ENCODE measurements around the gene GMDS. TPM values are rescaled to one million over a fixed set of nuclear protein-coding genes. Genes with fewer than 3 reads are reported as not detected.

The GMDS gene
- total and polyA plus RNA-seq, 2 of the 8 experiments (the other 6 are each of a cell fraction or from before 2014, with no cell fraction given) = 16.8 to 50.0 TPM

DNA sequence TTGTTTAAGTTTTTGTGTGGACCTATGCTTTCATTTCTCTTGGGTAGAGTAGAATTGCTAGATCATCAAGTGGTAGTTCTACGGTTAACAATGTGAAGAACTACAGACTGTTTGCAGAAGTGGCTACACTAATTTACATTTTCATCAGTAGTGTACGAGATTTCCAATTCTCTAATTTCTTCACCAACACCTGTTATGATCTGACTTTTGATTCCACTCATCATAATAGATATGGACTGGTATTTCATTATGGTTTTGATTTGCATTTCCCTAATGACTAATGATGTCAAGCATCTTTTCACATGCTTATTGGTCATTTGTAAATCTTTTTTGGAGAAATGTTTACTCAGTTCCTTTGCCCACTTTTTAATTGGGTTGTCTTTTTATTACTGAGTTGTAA, 244.4 kb downstream of the GMDS start:
- no peak overlapping the region for H3K9ac ChIP-seq (replicated peaks in 1 of 4; ENCODE audit: extremely low read depth in 1 of 4, low read depth in 3 of 4, low read length in 3 of 4)
- no peaks in the 10 kb centered on the region for H3K27me3 ChIP-seq (replicated peaks in 1 of 4; ENCODE audit: control insufficient read depth in 3 of 4, extremely low read depth in 1 of 4, insufficient read depth in 3 of 4, low read length in 3 of 4)
- H4K20me1 ChIP-seq (replicated peaks in 1 of 2; ENCODE audit: control insufficient read depth in 1 of 2, insufficient read depth in 2 of 2, low read length in 2 of 2) = no peaks in the 10 kb centered on the region
- H3K23me2 ChIP-seq (ENCODE audit: low read depth, low read length) = no peaks in the 10 kb centered on the region
- H3K23ac ChIP-seq (ENCODE audit: insufficient read length) = no peak overlapping the region
- H2AFZ ChIP-seq (ENCODE audit: low read length) = no peak overlapping the region
- H4K8ac ChIP-seq (ENCODE audit: extremely low read depth, insufficient read depth, low read length) = no peak overlapping the region
- no peak overlapping the region for H2BK12ac ChIP-seq (ENCODE audit: low read depth, low read length)
- FAIRE-seq (no peak), DNase-seq (ENCODE audit: low read depth in 1 of 2, low spot score in 2 of 2) (no peak)
- H3K79me1 ChIP-seq (ENCODE audit: low read depth, low read length) = no peaks in the 10 kb centered on the region
- POLR2A ChIA-PET (ENCODE audit: partially characterized antibody) = no interaction called here
- no peak overlapping the region for H2BK20ac ChIP-seq (ENCODE audit: low read length)
- H3K79me2 ChIP-seq (ENCODE audit: control insufficient read depth in 1 of 2, insufficient read depth in 2 of 2, low read length in 2 of 2) = no peaks in the 10 kb centered on the region
- H3K27ac ChIP-seq (ENCODE audit: low read depth, low read length) = no peak overlapping the region
- H3K4me2 ChIP-seq (ENCODE audit: insufficient read depth in 1 of 2, low read depth in 2 of 2, low read length in 2 of 2) = no peak overlapping the region
- no peaks in the 10 kb centered on the region for H3K36me3 ChIP-seq (ENCODE audit: control insufficient read depth in 2 of 4, insufficient read depth in 4 of 4, low read length in 3 of 4)
- CTCF ChIA-PET (ENCODE audit: partially characterized antibody) = interaction anchor here (1.5 kb wide), 1 partner anchor 12 kb away, joined by 3 read pairs; no protein-coding TSS in a partner anchor
- no peak overlapping the region for H3K4me3 ChIP-seq (ENCODE audit: extremely low read depth in 1 of 4, insufficient read depth in 2 of 4, low read depth in 3 of 4, low read length in 4 of 4)
- H3K9me3 ChIP-seq (ENCODE audit: insufficient read depth in 2 of 2, low read depth in 1 of 2, low read length in 1 of 2) = no peaks in the 10 kb centered on the region
- no peak overlapping the region for H3K14ac ChIP-seq (ENCODE audit: insufficient read length)
- H2BK5ac ChIP-seq (ENCODE audit: low read depth, low read length) = no peak overlapping the region
- no peak overlapping the region for H3K18ac ChIP-seq (ENCODE audit: extremely low read depth, low read length)
- no peak overlapping the region for H4K5ac ChIP-seq (ENCODE audit: insufficient read length, low read depth, low read length)
- H2BK120ac ChIP-seq (replicated peaks; ENCODE audit: low read depth, low read length) = no peak overlapping the region
- H3K4me1 ChIP-seq (replicated peaks in 1 of 4; ENCODE audit: control insufficient read depth in 3 of 4, insufficient read depth in 4 of 4, low read length in 3 of 4) = no peaks in the 10 kb centered on the region
- no peak overlapping the region for H2BK15ac ChIP-seq (ENCODE audit: low read length)
- no peak overlapping the region for H3K56ac ChIP-seq (replicated peaks; ENCODE audit: insufficient read length, low read depth, low read length)
- no peak overlapping the region for H3K4ac ChIP-seq (replicated peaks; ENCODE audit: insufficient read length, low read depth, low read length)
- H2AK5ac ChIP-seq (ENCODE audit: low read depth, low read length) = no peak overlapping the region
- no peak overlapping the region for H4K91ac ChIP-seq (replicated peaks; ENCODE audit: insufficient read length, low read length)
- 93% methylated on average over 2 of the region's 2 CpGs; no CpG with 5 or more reads in 1 of the 2 experiments for WGBS, 2 experiments (ENCODE audit: extremely low coverage in 1 of 2, insufficient coverage in 1 of 2, insufficient read length in 1 of 2, insufficient replicate concordance in 2 of 2, low coverage in 1 of 2, low lambda C conversion rate in 2 of 2, missing lambda C conversion rate in 1 of 2)
- TF ChIP-seq SIX5 (IDR thresholded peaks at IDR 0.05; ENCODE audit: low read depth, low read length) (no peak), CHD2 (IDR thresholded peaks at IDR 0.05; ENCODE audit: low read length) (no peak), YY1 (IDR thresholded peaks at IDR 0.05; ENCODE audit: low read depth, low read length) (no peak)
